Stimulated activated CD4-positive, alpha-beta T cell treated with anti-CD3 and anti-CD28 coated beads, Interleukin-1b, Interleukin-23, amount 100 ng/mL, for 24 hours (primary cell): ENCODE results near the gene IPP.
"Not testable (repeated sequence)": the region's sequence is repeated elsewhere in the genome, so short reads cannot be mapped to it uniquely, and the experiment has no call there.

Source experiments
- DNase-seq, 4 experiments: peaks; one replicate each; pipeline ENCODE4 v3.0.0-alpha.2; 2020; ENCODE audit warnings: low read depth in 4 of 4, low spot score in 1 of 4

IPP gene

GRCh38 chr1:45739641-45740156 lies 10.8 kb downstream of the IPP start:
- not testable (repeated sequence) for DNase-seq

GRCh38 chr1:45739137-45739536 lies 11.3 kb downstream of the IPP start:
- no peak for DNase-seq

- no peak for DNase-seq
Measured at GRCh38 chr1:45730780-45731319, 19.6 kb downstream of the IPP start.

- DNase-seq = no peak
Measured at GRCh38 chr1:45730075-45730779, 20.2 kb downstream of the IPP start.

- DNase-seq = not testable (repeated sequence)
Measured at GRCh38 chr1:45726007-45726406, 24.4 kb downstream of the IPP start.

GRCh38 chr1:45723248-45723930 lies 27.1 kb downstream of the IPP start:
- no peak for DNase-seq

GRCh38 chr1:45722809-45723208 lies 27.6 kb downstream of the IPP start:
- no peak for DNase-seq

GRCh38 chr1:45721207-45721606 lies 29.2 kb downstream of the IPP start:
- DNase-seq = no peak

- DNase-seq = no peak
Measured at GRCh38 chr1:45718289-45718688, 32.2 kb downstream of the IPP start.

- DNase-seq = not testable (repeated sequence)
Measured at GRCh38 chr1:45717386-45717785, 33.1 kb downstream of the IPP start.

- DNase-seq = no peak
Measured at GRCh38 chr1:45716700-45717099, 33.8 kb downstream of the IPP start.

- DNase-seq = no peak
Measured at GRCh38 chr1:45713711-45714110, 36.7 kb downstream of the IPP start.

GRCh38 chr1:45704637-45705036 lies 45.8 kb downstream of the IPP start:
- DNase-seq = no peak

- no peak for DNase-seq
Measured at GRCh38 chr1:45694823-45695222, 55.6 kb downstream of the IPP start.

GRCh38 chr1:45693811-45694210 lies 56.6 kb downstream of the IPP start:
- not testable (repeated sequence) for DNase-seq

- peak; percentile 55 to 64 (median 58) for DNase-seq
Measured at GRCh38 chr1:45687754-45688740, 62.4 kb downstream of the IPP start, which contains the start of gene TMEM69. Gene TMEM69 (plus strand): TSS chr1:45688181. CDS start chr1:45691069, 2,888 bp downstream.

- DNase-seq = peak; percentile 79 to 94 (median 87)
Measured at GRCh38 chr1:45687014-45687753, 63.3 kb downstream of the IPP start.

- DNase-seq = peak; percentile 94 to 96 (median 96)
Measured at GRCh38 chr1:45686288-45687013, 64.0 kb downstream of the IPP start, which contains the start of gene GPBP1L1. Gene GPBP1L1 (minus strand): TSS chr1:45686533. CDS start chr1:45659087, 27,446 bp downstream.

- peak; percentile 26 to 39 (median 33) for DNase-seq
Measured at GRCh38 chr1:45686015-45686287, 64.5 kb downstream of the IPP start.
